Pancreas (tissue), 10 donors: Measurements from ENCODE around the gene CLPTM1. TPM values are rescaled to one million over a fixed set of nuclear protein-coding genes. Genes with fewer than 3 reads are reported as not detected.

Source experiments
- ATAC-seq, 4 donors: fragments of 200-7000 bp; cut with Tn5 transposase; one replicate each; pipeline versions ENCODE4 v1.8.0 to v1.9.1; 2020; ENCODE audit warnings: mild to moderate bottlenecking in 4 of 4, moderate library complexity in 4 of 4
- DNase-seq, 6 donors: peaks; one replicate each; pipeline ENCODE4 v3.0.0-alpha.2; 2020
- FAIRE-seq: peaks from 2 replicates; lab custom pipeline; 2012; peaks lifted over from hg19 to GRCh38; lab: Jason Lieb, UNC
- H3K27ac ChIP-seq, 4 donors: fragments of 200-600 bp; sonication (generic); 1 replicate in 3 of 4; 2 replicates in 1 of 4; pipeline versions ENCODE4 v1.5.0 to v1.8.0; 2020
- H3K27me3 ChIP-seq, 4 donors: fragments of 200-600 bp; one replicate each; pipeline ENCODE4 v1.8.0; 2021
- H3K36me3 ChIP-seq, 3 donors: fragments of 200-600 bp; sonication (generic) in 1 of 3; one replicate each; pipeline versions ENCODE4 v1.5.0 to v1.8.0; 2020 to 2021
- H3K4me1 ChIP-seq, 3 donors: fragments of 200-600 bp; one replicate each; pipeline ENCODE4 v1.8.0; 2021
- H3K4me3 ChIP-seq, 4 donors: fragments of 200-600 bp; sonication (generic) in 2 of 4; one replicate each; pipeline versions ENCODE4 v1.5.0 to v1.8.0; 2020 to 2021
- H3K9me3 ChIP-seq, 4 donors: fragments of 200-600 bp; one replicate each; pipeline ENCODE4 v1.8.0; 2021
- WGBS, 2 donors: extraction: QIAGEN DNeasy Blood & Tissue Kit; methylation state at CpG; one replicate each; pipeline ENCODE4 v1.1.7; 2013; 5-methylcytosine and 5-hydroxymethylcytosine counted together
- intact Hi-C, 3 donors: fragments of 100-400 bp; cut with DNase I; formaldehyde crosslinking; loops; one replicate each; pipeline versions ENCODE4 v1.11.1 to v1.14.2; 2022
- polyA plus RNA-seq, 2 donors: library from polyadenylated mRNA; stranded (reverse); fragments of 200-250 nt; gene quantifications; one replicate each; pipeline ENCODE4 v1.2.3, GENCODE V29; 2013
- total RNA-seq, 6 donors: library from RNA; stranded (reverse); fragmentation: NEBNext Ultra II Directional in 4 of 6; extraction: Animal tissue kit (Norgen Biotek cat#: 25700) in 4 of 6; gene quantifications; one replicate each; pipeline versions ENCODE4 v1.2.1 to v1.2.4, GENCODE V29; 2021 to 2023
- TF ChIP-seq, protein P1 (sequence below), 4 donors: fragments of 200-600 bp; sonication (generic) in 3 of 4; IDR thresholded peaks; one replicate each; pipeline versions ENCODE4 v1.5.0 to v1.8.0; 2021; ENCODE audit warnings: antibody characterized with exemption in 4 of 4
- donor health status: healthy with polysubstance abuse.
- donor health status: DM: no; HTN: no; CAD: no; lungs with moderate emphysema.
- donor health status: DM: no; HTN: no; CAD: no.
- donor health status: control.
- donor health status: control.
- donor health status: Bipolar disorder and iron deficiency.
- donor health status: DM: yes; HTN: yes; CAD: no.
- donor health status: DM: no; HTN: no; CAD: no.
- donor health status: DM: no; HTN: no; CAD: no.
- donor health status: DM: yes; HTN: yes; CAD: no.

CLPTM1 gene
- total and polyA plus RNA-seq, 8 donors: 56.4 to 81.9 (median 66.3) TPM

DNA sequence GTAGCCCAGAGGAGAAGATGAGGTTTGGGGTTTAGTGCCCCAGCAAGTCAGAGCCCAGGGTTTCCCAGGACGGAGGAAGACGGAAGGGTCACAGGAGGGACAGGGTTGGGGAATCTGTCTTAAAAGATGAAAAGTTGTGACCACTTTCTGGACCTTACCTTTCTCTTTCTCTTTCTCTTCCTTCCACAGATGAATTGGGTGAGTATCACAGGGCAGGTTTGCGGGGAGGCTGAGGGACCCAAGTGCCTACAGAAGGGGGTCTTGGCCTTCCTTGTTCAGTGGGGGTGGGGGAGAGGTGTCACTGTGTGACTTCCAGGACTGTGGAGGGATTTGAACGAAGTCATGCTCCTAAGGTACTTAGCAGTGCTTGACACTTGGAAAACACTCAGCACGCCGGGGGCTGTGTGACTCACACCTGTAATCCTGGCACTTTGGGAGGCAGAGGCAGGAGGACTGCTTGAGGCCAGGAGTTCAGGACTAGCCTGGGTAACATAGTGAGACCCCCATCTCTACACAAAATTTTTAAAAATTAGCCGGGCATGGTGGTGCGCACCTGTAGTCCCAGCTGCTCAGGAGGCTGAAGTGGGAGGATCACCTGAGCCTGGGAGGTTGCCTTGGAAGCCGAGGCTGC, 54.6 kb downstream of the CLPTM1 start:
- Histone ChIP-seq H3K4me3 (no peak overlapping the region), H3K36me3 (peaks cover 0 to 3% (median 0%) of the 10 kb centered on the region in 3 donors), H3K4me1 (no peaks in the 10 kb centered on the region), H3K9me3 (no peaks in the 10 kb centered on the region), H3K27me3 (no peaks in the 10 kb centered on the region), H3K27ac (no peak overlapping the region)
- DNase-seq (no peak), ATAC-seq (no peak), FAIRE-seq (no peak)
- intact Hi-C loops: loop anchor here in 1 of 3 donors (5.0 kb wide), 1 partner anchor 48 kb away; no protein-coding TSS in a partner anchor
- TF ChIP-seq, protein P1, sequence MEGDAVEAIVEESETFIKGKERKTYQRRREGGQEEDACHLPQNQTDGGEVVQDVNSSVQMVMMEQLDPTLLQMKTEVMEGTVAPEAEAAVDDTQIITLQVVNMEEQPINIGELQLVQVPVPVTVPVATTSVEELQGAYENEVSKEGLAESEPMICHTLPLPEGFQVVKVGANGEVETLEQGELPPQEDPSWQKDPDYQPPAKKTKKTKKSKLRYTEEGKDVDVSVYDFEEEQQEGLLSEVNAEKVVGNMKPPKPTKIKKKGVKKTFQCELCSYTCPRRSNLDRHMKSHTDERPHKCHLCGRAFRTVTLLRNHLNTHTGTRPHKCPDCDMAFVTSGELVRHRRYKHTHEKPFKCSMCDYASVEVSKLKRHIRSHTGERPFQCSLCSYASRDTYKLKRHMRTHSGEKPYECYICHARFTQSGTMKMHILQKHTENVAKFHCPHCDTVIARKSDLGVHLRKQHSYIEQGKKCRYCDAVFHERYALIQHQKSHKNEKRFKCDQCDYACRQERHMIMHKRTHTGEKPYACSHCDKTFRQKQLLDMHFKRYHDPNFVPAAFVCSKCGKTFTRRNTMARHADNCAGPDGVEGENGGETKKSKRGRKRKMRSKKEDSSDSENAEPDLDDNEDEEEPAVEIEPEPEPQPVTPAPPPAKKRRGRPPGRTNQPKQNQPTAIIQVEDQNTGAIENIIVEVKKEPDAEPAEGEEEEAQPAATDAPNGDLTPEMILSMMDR (IDR thresholded peaks at IDR 0.05): no peak
- 88 to 91% methylated on average over 9 of the region's 9 CpGs for WGBS, 2 donors

DNA sequence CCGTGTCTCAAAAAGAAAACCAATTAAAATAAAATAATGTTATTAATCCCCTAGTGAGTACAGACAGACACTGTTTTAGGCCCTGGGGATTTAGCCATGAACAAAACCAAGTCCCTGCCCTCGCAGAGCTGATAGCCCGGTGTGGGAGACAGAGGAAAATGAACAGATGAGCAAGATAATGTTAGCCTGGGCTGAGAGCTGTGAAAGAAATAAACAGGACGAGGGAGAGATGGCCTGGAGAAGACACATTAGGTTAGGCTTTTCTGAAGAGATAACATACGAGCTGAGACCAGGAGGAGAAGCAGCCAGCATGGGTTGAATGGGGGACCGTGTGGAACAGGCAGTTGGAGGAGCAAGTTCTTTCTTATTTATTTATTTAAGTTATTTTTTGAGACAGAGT, 55.1 kb downstream of the CLPTM1 start:
- ATAC-seq: no peak
- FAIRE-seq: no peak
- TF ChIP-seq, protein P1 (IDR thresholded peaks at IDR 0.05): no peak

DNA sequence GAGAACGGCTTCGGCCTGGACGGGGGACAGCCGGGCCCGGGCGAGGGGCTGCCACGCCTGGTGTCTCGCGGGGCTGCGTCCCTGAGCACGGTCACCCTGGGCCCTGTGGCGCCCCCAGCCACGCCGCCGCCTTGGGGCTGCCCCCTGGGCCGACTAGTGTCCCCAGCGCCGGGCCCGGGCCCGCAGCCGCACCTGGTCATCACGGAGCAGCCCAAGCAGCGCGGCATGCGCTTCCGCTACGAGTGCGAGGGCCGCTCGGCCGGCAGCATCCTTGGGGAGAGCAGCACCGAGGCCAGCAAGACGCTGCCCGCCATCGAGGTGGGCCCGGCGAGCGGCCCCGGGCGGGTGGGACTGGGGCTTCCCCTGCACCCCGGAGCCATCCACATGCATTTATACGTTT, 56.8 kb downstream of the CLPTM1 start:
- FAIRE-seq (no peak), DNase-seq (no peak), ATAC-seq (no peak)
- WGBS, 2 donors: 96 to 97% methylated on average over 40 to 42 of the region's 42 CpGs
- H3K4me1 ChIP-seq: no peaks in the 10 kb centered on the region
- H3K9me3 ChIP-seq: no peaks in the 10 kb centered on the region
- TF ChIP-seq, protein P1 (IDR thresholded peaks at IDR 0.05): no peak
- intact Hi-C loops: loop anchor here in 1 of 3 donors (5.0 kb wide), 1 partner anchor 45 kb away; no protein-coding TSS in a partner anchor
- peaks cover 0 to 3% (median 0%) of the 10 kb centered on the region in 3 donors for H3K36me3 ChIP-seq
- no peak overlapping the region for H3K4me3 ChIP-seq
- no peak overlapping the region for H3K27ac ChIP-seq
- no peaks in the 10 kb centered on the region for H3K27me3 ChIP-seq

More for the DNA sequence above, 55.1 kb downstream of the CLPTM1 start:
- Histone ChIP-seq H3K36me3 (peaks cover 0 to 3% (median 0%) of the 10 kb centered on the region in 3 donors), H3K27ac (no peak overlapping the region), H3K27me3 (no peaks in the 10 kb centered on the region), H3K4me1 (no peaks in the 10 kb centered on the region), H3K9me3 (no peaks in the 10 kb centered on the region), H3K4me3 (no peak overlapping the region)
- WGBS, 2 donors: 65 to 67% methylated on average over 6 of the region's 6 CpGs
- intact Hi-C loops: loop anchor here in 1 of 3 donors (5.0 kb wide), 1 partner anchor 47 kb away; no protein-coding TSS in a partner anchor
- no peak for DNase-seq

DNA sequence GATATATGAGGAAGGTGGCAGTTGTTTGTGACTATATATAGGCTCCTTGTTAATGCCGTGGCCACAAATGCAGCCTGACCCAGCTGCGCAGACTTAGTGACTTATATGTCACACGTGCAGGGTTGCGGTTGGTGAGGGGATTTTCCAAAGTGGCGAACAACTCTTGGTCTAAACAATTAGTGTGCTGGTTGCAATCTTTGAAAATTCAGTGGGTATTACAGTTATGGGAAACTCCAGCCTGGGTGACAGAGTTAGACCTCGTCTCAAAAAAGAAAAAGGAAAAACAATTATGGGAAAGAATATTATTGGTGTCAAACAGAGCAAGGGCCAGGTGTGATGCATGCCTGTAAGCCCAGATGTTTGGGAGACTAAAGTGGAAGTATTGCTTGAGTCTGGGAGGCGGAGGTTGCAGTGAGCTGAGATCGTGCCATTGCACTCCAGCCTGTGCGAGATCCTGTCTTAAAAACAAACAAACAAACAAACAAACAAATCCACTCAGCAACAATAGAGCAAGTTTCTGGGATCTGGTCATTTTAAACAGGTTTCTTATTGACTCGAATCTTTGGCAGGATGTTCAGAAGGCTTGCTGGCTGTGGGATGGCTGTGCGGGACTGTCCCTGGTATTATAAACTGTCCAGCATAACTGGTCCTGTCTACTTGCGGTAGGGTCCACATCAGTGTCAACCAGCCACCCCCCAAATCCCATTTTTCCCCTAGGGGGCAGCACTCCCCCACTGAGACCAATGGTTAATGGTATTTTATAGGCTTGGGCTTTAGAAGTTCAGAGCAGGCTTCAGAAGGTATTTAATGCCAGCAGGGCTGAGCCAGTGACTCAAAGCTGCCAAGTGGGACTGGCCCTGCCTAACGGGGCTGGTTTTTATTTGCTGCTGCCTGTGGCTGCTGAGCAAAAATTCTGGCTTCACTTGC, 61.5 kb downstream of the CLPTM1 start:
- FAIRE-seq (no peak), DNase-seq (peak in 5 of 6 donors; percentile 57 to 76 (median 67)), ATAC-seq (peak; percentile 86 to 98 (median 93))
- H3K36me3 ChIP-seq: peaks cover 0 to 3% (median 0%) of the 10 kb centered on the region in 3 donors
- H3K27me3 ChIP-seq: no peaks in the 10 kb centered on the region
- TF ChIP-seq, protein P1 (IDR thresholded peaks at IDR 0.05): peak; percentile 45 to 57 (median 49)
- no peak overlapping the region for H3K27ac ChIP-seq
- no peak overlapping the region for H3K4me3 ChIP-seq
- no peaks in the 10 kb centered on the region for H3K9me3 ChIP-seq
- no peaks in the 10 kb centered on the region for H3K4me1 ChIP-seq
- 56 to 61% methylated on average over 13 of the region's 13 CpGs for WGBS, 2 donors
- intact Hi-C loops: no loop called here
